WTC11 (cell line): ENCODE results near the gene MYO15A. TPM values are rescaled to one million over a fixed set of nuclear protein-coding genes. Genes with fewer than 3 reads are reported as not detected.

ENCODE experiments used
- ARID4B ChIP-seq: sonication (generic); formaldehyde crosslinking; IDR thresholded peaks from 2 replicates; pipeline ENCODE4 v1.8.0; 2023; ENCODE audit warnings: missing genetic modification reagents, mild to moderate bottlenecking, borderline replicate concordance
- CBFB ChIP-seq: sonication (generic); formaldehyde crosslinking; IDR thresholded peaks from 2 replicates; pipeline ENCODE4 v1.8.1; 2022; ENCODE audit warnings: mild to moderate bottlenecking, low read depth, missing genetic modification reagents
- CDX4 ChIP-seq: fragments of 250-450 bp; sonication (Bioruptor Pico); IDR thresholded peaks from 2 replicates; pipeline ENCODE4 v1.9.0; 2021; ENCODE audit warnings: moderate library complexity, mild to moderate bottlenecking, inconsistent platforms, borderline replicate concordance
- E2F5 ChIP-seq: sonication (generic); formaldehyde crosslinking; IDR thresholded peaks from 2 replicates; pipeline ENCODE4 v1.8.1; 2022; ENCODE audit warnings: mild to moderate bottlenecking, moderate library complexity, missing genetic modification reagents
- ELF4 ChIP-seq: sonication (generic); formaldehyde crosslinking; IDR thresholded peaks from 2 replicates; pipeline ENCODE4 v1.8.1; 2022; ENCODE audit warnings: low read depth, mild to moderate bottlenecking, moderate library complexity, missing genetic modification reagents
- ETV6 ChIP-seq: sonication (generic); formaldehyde crosslinking; IDR thresholded peaks from 2 replicates; pipeline ENCODE4 v1.8.1; 2022; ENCODE audit warnings: mild to moderate bottlenecking, missing genetic modification reagents
- FOXK1 ChIP-seq: sonication (generic); formaldehyde crosslinking; IDR thresholded peaks from 2 replicates; pipeline ENCODE4 v1.8.0; 2022; ENCODE audit warnings: mild to moderate bottlenecking, moderate library complexity, missing genetic modification reagents
- FOXP1 ChIP-seq: sonication (generic); formaldehyde crosslinking; IDR thresholded peaks from 2 replicates; pipeline ENCODE4 v1.8.0; 2022; ENCODE audit warnings: missing genetic modification reagents, mild to moderate bottlenecking, moderate library complexity, borderline replicate concordance
- FOXP4 ChIP-seq: sonication (generic); formaldehyde crosslinking; IDR thresholded peaks from 2 replicates; pipeline ENCODE4 v1.8.0; 2022; ENCODE audit warnings: mild to moderate bottlenecking, missing genetic modification reagents
- GTF2I ChIP-seq: fragments of 250-450 bp; sonication (Bioruptor Pico); conservative IDR thresholded peaks from 2 replicates; pipeline ENCODE4 v1.4.0; 2021; ENCODE audit warnings: mild to moderate bottlenecking
- HMGXB4 ChIP-seq: sonication (generic); formaldehyde crosslinking; IDR thresholded peaks from 2 replicates; pipeline ENCODE4 v1.8.1; 2023; ENCODE audit warnings: mild to moderate bottlenecking, moderate library complexity, missing genetic modification reagents
- IRF2 ChIP-seq: sonication (generic); formaldehyde crosslinking; IDR thresholded peaks from 2 replicates; pipeline ENCODE4 v1.8.0; 2022; ENCODE audit warnings: low read depth, missing genetic modification reagents, borderline replicate concordance
- JUN ChIP-seq: sonication (generic); formaldehyde crosslinking; IDR thresholded peaks from 2 replicates; pipeline ENCODE4 v1.8.0; 2023; ENCODE audit warnings: mild to moderate bottlenecking, missing genetic modification reagents
- MAX ChIP-seq: sonication (generic); formaldehyde crosslinking; IDR thresholded peaks from 2 replicates; pipeline ENCODE4 v1.8.0; 2022; ENCODE audit warnings: mild to moderate bottlenecking, missing genetic modification reagents
- MLX ChIP-seq: sonication (generic); formaldehyde crosslinking; IDR thresholded peaks from 2 replicates; pipeline ENCODE4 v1.8.1; 2023; ENCODE audit warnings: mild to moderate bottlenecking, missing genetic modification reagents, moderate library complexity
- NFE2L1 ChIP-seq: sonication (generic); formaldehyde crosslinking; IDR thresholded peaks from 2 replicates; pipeline ENCODE4 v1.8.1; 2023; ENCODE audit warnings: missing genetic modification reagents
- SMAD3 ChIP-seq: sonication (generic); formaldehyde crosslinking; IDR thresholded peaks from 2 replicates; pipeline ENCODE4 v1.8.0; 2022; ENCODE audit warnings: missing genetic modification reagents, mild to moderate bottlenecking, borderline replicate concordance
- TEAD1 ChIP-seq: sonication (generic); formaldehyde crosslinking; IDR thresholded peaks from 2 replicates; pipeline ENCODE4 v1.8.0; 2022; ENCODE audit warnings: mild to moderate bottlenecking, missing genetic modification reagents
- USF2 ChIP-seq: sonication (generic); formaldehyde crosslinking; IDR thresholded peaks from 2 replicates; pipeline ENCODE4 v1.8.1; 2023; ENCODE audit warnings: mild to moderate bottlenecking, missing genetic modification reagents, moderate library complexity
- ZBTB21 ChIP-seq: sonication (generic); formaldehyde crosslinking; IDR thresholded peaks from 2 replicates; pipeline ENCODE4 v1.8.1; 2023; ENCODE audit warnings: mild to moderate bottlenecking, missing genetic modification reagents, borderline replicate concordance
- ZMAT4 ChIP-seq: fragments of 250-450 bp; sonication (Bioruptor Pico); IDR thresholded peaks from 2 replicates; pipeline ENCODE4 v1.9.0; 2021; ENCODE audit warnings: mild to moderate bottlenecking
- ZNF121 ChIP-seq: sonication (generic); formaldehyde crosslinking; IDR thresholded peaks from 2 replicates; pipeline ENCODE4 v1.8.0; 2023; ENCODE audit warnings: missing genetic modification reagents
- ZNF138 ChIP-seq: sonication (generic); formaldehyde crosslinking; conservative IDR thresholded peaks from 2 replicates; pipeline ENCODE4 v1.8.1; 2022; ENCODE audit warnings: mild to moderate bottlenecking, moderate library complexity, missing genetic modification reagents
- ZNF219 ChIP-seq: sonication (generic); formaldehyde crosslinking; IDR thresholded peaks from 2 replicates; pipeline ENCODE4 v1.8.0; 2023; ENCODE audit warnings: missing genetic modification reagents, mild to moderate bottlenecking, borderline replicate concordance
- ZNF232 ChIP-seq: sonication (generic); formaldehyde crosslinking; IDR thresholded peaks from 2 replicates; pipeline ENCODE4 v1.8.0; 2022; ENCODE audit warnings: mild to moderate bottlenecking, missing genetic modification reagents
- ZNF416 ChIP-seq: fragments of 250-450 bp; sonication (Bioruptor Pico); IDR thresholded peaks from 2 replicates; pipeline ENCODE4 v1.9.0; 2021; ENCODE audit warnings: mild to moderate bottlenecking, inconsistent platforms
- total RNA-seq: library from RNA; stranded (reverse); gene quantifications from 3 replicates; pipeline ENCODE4 v1.2.3, GENCODE V29; 2021

Gene MYO15A
- total RNA-seq, 1 experiment from 2014 or later = 2.6 TPM

GRCh38 chr17:18087610-18088491 is 20.7 kb upstream of the MYO15A start, which contains the start of gene DRG2 (continued):
- TF ChIP-seq ELF4 (no peak), IRF2 (CRISPR knock-in tag) (no peak), ZNF219 (CRISPR knock-in tag) (no peak), E2F5 (CRISPR knock-in tag) (0 out of 2 replicates have a peak, but pooled peaks have one; percentile 80), ZBTB21 (CRISPR knock-in tag) (peak; percentile 48), ZNF232 (CRISPR knock-in tag) (peak; percentile 85), CBFB (0 out of 2 replicates have a peak, but pooled peaks have one; percentile 62), MLX (CRISPR knock-in tag) (no peak), FOXP1 (CRISPR knock-in tag) (peak; percentile 88; the same call in 1 of the 2 replicates), GTF2I (peak; percentile 98), ZNF138 (CRISPR knock-in tag) (no peak), ZMAT4 (CRISPR knock-in tag) (no peak), HMGXB4 (CRISPR knock-in tag) (peak; percentile 62; the same call in 1 of the 2 replicates), JUN (CRISPR knock-in tag) (no peak), SMAD3 (CRISPR knock-in tag) (no peak; the same call in 1 of the 2 replicates), FOXK1 (CRISPR knock-in tag) (peak; percentile 90), ETV6 (CRISPR knock-in tag) (no peak), NFE2L1 (CRISPR knock-in tag) (peak; percentile 45; the same call in 1 of the 2 replicates), FOXP4 (0 out of 2 replicates have a peak, but pooled peaks have one; percentile 9), ARID4B (0 out of 2 replicates have a peak, but pooled peaks have one; percentile 52), ZNF121 (CRISPR knock-in tag) (peak; percentile 95), USF2 (CRISPR knock-in tag) (peak; percentile 62), ZNF416 (CRISPR knock-in tag) (peak; percentile 75; the same call in 1 of the 2 replicates), CDX4 (CRISPR knock-in tag) (no peak), MAX (CRISPR knock-in tag) (peak; percentile 90), TEAD1 (CRISPR knock-in tag) (peak; percentile 75; the same call in 1 of the 2 replicates)
